IMR-90 (cell line): ENCODE measurements around the gene CCDC88C. TPM values are rescaled to one million over a fixed set of nuclear protein-coding genes. Genes with fewer than 3 reads are reported as not detected.

Experiments used
- ATAC-seq: fragments of 200-7000 bp; cut with Tn5 transposase; 2 replicates; pipeline ENCODE4 v1.9.1; 2020; ENCODE audit warnings: low read depth, mild to moderate bottlenecking, moderate library complexity
- BruUV-seq: library from RNA; stranded (reverse); fragments of 400-500 nt; replicated peaks from 2 replicates; lab custom pipeline; 2021; lab: Mats Ljungman, UMichigan
- CTCF ChIA-PET: fragments of 300-600 bp; formaldehyde crosslinking; extraction: SDS; loops from one replicate; lab custom pipeline; 2021; ENCODE audit warnings: antibody characterized with exemption; lab: Yijun Ruan, JAX
- POLR2A ChIA-PET: fragments of 300-600 bp; sonication (Branson Sonifier 250); formaldehyde crosslinking; loops from one replicate; lab custom pipeline; 2022; ENCODE audit warnings: antibody characterized with exemption; ENCODE audit not compliant: unreplicated experiment; lab: Charles Lee
- DNase-seq: peaks from one replicate; pipeline ENCODE4 v3.0.0; 2013
- H2AFZ ChIP-seq: replicated peaks from 2 replicates; pipeline ENCODE3; 2013; ENCODE audit warnings: low read length, mild to moderate bottlenecking; ENCODE audit not compliant: poor library complexity
- H2AK5ac ChIP-seq: 2 replicates; pipeline ENCODE4 v1.6.1; 2013; ENCODE audit warnings: low read depth, low read length, inconsistent platforms
- H2AK9ac ChIP-seq: replicated peaks from 2 replicates; pipeline ENCODE3; 2013; ENCODE audit warnings: mild to moderate bottlenecking, low read depth, low read length, moderate library complexity; ENCODE audit not compliant: poor library complexity
- H2BK120ac ChIP-seq: 2 replicates; pipeline ENCODE4 v1.6.1; 2013; ENCODE audit warnings: low read depth, low read length, inconsistent platforms
- H2BK15ac ChIP-seq: 3 replicates; pipeline ENCODE4 v1.6.1; 2013; ENCODE audit warnings: low read depth, low read length, inconsistent platforms
- H2BK20ac ChIP-seq: 2 replicates; pipeline ENCODE4 v1.6.1; 2013; ENCODE audit warnings: low read depth, mild to moderate bottlenecking, inconsistent platforms, low read length, moderate library complexity
- H2BK5ac ChIP-seq: 2 replicates; pipeline ENCODE4 v1.6.1; 2013; ENCODE audit warnings: mild to moderate bottlenecking, low read depth, low read length, inconsistent platforms; ENCODE audit not compliant: poor library complexity, severe bottlenecking
- H3K14ac ChIP-seq: replicated peaks from 2 replicates; pipeline ENCODE4 v1.6.1; 2013; ENCODE audit warnings: low read depth, low read length, inconsistent platforms
- H3K18ac ChIP-seq: 2 replicates; pipeline ENCODE4 v1.6.1; 2013; ENCODE audit warnings: low read depth, low read length, control low read depth
- H3K23ac ChIP-seq: 2 replicates; pipeline ENCODE4 v1.6.1; 2013; ENCODE audit warnings: low read depth, low read length, inconsistent platforms
- H3K27ac ChIP-seq: 2 replicates; pipeline ENCODE4 v1.5.1; 2013; ENCODE audit warnings: mild to moderate bottlenecking, control low read depth, low read length; ENCODE audit not compliant: insufficient read depth
- H3K27me3 ChIP-seq: 2 replicates; pipeline ENCODE4 v1.6.1; 2013; ENCODE audit warnings: low read length; ENCODE audit not compliant: control insufficient read depth, insufficient read depth
- H3K36me3 ChIP-seq: 2 replicates; pipeline ENCODE4 v1.6.1; 2013; ENCODE audit warnings: low read length, mixed read lengths; ENCODE audit not compliant: control insufficient read depth, insufficient read depth
- H3K4ac ChIP-seq: 2 replicates; pipeline ENCODE4 v1.6.1; 2013; ENCODE audit warnings: low read depth, low read length, inconsistent platforms
- H3K4me1 ChIP-seq: 2 replicates; pipeline ENCODE4 v1.6.1; 2013; ENCODE audit warnings: low read length, mixed read lengths; ENCODE audit not compliant: control insufficient read depth, insufficient read depth
- H3K4me2 ChIP-seq: 2 replicates; pipeline ENCODE4 v1.6.1; 2013; ENCODE audit warnings: low read depth, mild to moderate bottlenecking, control low read depth, low read length, moderate library complexity
- H3K4me3 ChIP-seq: 2 replicates; pipeline ENCODE4 v1.5.1; 2013; ENCODE audit warnings: low read depth, mild to moderate bottlenecking, control low read depth, low read length, moderate library complexity; ENCODE audit not compliant: insufficient read depth
- H3K56ac ChIP-seq: 2 replicates; pipeline ENCODE4 v1.6.1; 2013; ENCODE audit warnings: low read length, inconsistent platforms; ENCODE audit not compliant: insufficient read depth; ENCODE audit errors: extremely low read depth
- H3K79me1 ChIP-seq, 2 experiments: 2 replicates each; pipeline ENCODE4 v1.6.1; 2013; ENCODE audit warnings: low read length in 2 of 2, inconsistent platforms in 1 of 2, low read depth in 1 of 2
- H3K9ac ChIP-seq: 2 replicates; pipeline ENCODE4 v1.6.1; 2013; ENCODE audit warnings: low read depth, low read length, control low read depth
- H3K9me1 ChIP-seq: 2 replicates; pipeline ENCODE4 v1.6.1; 2013; ENCODE audit warnings: low read length, inconsistent platforms; ENCODE audit not compliant: insufficient read depth
- H3K9me3 ChIP-seq: 2 replicates; pipeline ENCODE4 v1.6.1; 2013; ENCODE audit warnings: low read length; ENCODE audit not compliant: control insufficient read depth, insufficient read depth
- H4K20me1 ChIP-seq: 2 replicates; pipeline ENCODE4 v1.6.1; 2013; ENCODE audit warnings: low read length, inconsistent platforms; ENCODE audit not compliant: insufficient read depth
- H4K5ac ChIP-seq: 2 replicates; pipeline ENCODE4 v1.6.1; 2013; ENCODE audit warnings: mild to moderate bottlenecking, low read depth, low read length, control low read depth
- H4K8ac ChIP-seq, 2 experiments: 2 replicates each; pipeline ENCODE4 v1.6.1; 2013; ENCODE audit warnings: low read depth in 2 of 2, low read length in 2 of 2, control low read depth in 1 of 2, inconsistent platforms in 1 of 2
- H4K91ac ChIP-seq: 2 replicates; pipeline ENCODE4 v1.6.1; 2013; ENCODE audit warnings: low read depth, low read length, inconsistent platforms; ENCODE audit not compliant: insufficient read depth
- CHD1 ChIP-seq: IDR thresholded peaks from 2 replicates; pipeline ENCODE4 v1.6.1; 2012; ENCODE audit warnings: low read depth, low read length, improper control_type of control experiment
- CTCF ChIP-seq: conservative IDR thresholded peaks from 2 replicates; pipeline ENCODE4 v1.5.1; 2012; ENCODE audit warnings: mild to moderate bottlenecking, low read depth, low read length, improper control_type of control experiment
- FOS ChIP-seq: fragments of 150-350 bp; IDR thresholded peaks from 2 replicates; pipeline ENCODE4 v1.6.1; 2016; ENCODE audit warnings: low read depth, low read length
- MAZ ChIP-seq: IDR thresholded peaks from 2 replicates; pipeline ENCODE4 v1.6.1; 2012; ENCODE audit warnings: low read depth, mild to moderate bottlenecking, low read length, improper control_type of control experiment, moderate library complexity, borderline replicate concordance
- NFE2L2 ChIP-seq: fragments of 150-350 bp; IDR thresholded peaks from 2 replicates; pipeline ENCODE4 v1.6.1; 2016; ENCODE audit warnings: low read depth, mild to moderate bottlenecking, low read length
- POLR2A ChIP-seq: IDR thresholded peaks from 2 replicates; pipeline ENCODE4 v1.6.1; 2012; ENCODE audit warnings: mild to moderate bottlenecking, low read depth, low read length
- SMC3 ChIP-seq: fragments of 150-350 bp; IDR thresholded peaks from 2 replicates; pipeline ENCODE4 v1.6.1; 2016; ENCODE audit warnings: low read depth, mild to moderate bottlenecking, antibody characterized with exemption, low read length, moderate library complexity
- USF2 ChIP-seq: fragments of 150-350 bp; IDR thresholded peaks from 2 replicates; pipeline ENCODE4 v1.6.1; 2017; ENCODE audit warnings: mild to moderate bottlenecking, antibody characterized with exemption, low read length, low read depth
- WGBS, 2 experiments: methylation state at CpG; one replicate each; pipeline versions ENCODE4 v1.1.5 to v1.1.7; 2013; ENCODE audit warnings: missing lambda C conversion rate in 2 of 2; ENCODE audit not compliant: insufficient read length in 1 of 2; ENCODE audit errors: extremely low coverage in 2 of 2; 5-methylcytosine and 5-hydroxymethylcytosine counted together
- dilution Hi-C: fragments of 300-500 bp; cut with HindIII; formaldehyde crosslinking; loops from one replicate; pipeline ENCODE4 v1.14.3; 2018; ENCODE audit warnings: low sequenced_read_pairs; ENCODE audit not compliant: unreplicated experiment
- in situ Hi-C: fragments of 300-500 bp; cut with MboI; formaldehyde crosslinking; loops from 3 replicates; pipeline ENCODE4 v1.14.3; 2019; ENCODE audit warnings: low sequenced_read_pairs, inconsistent platforms, mixed read lengths
- intact Hi-C: fragments of 100-400 bp; cut with micrococcal nuclease; formaldehyde crosslinking; loops from 2 replicates; pipeline ENCODE4 v1.10.0; 2022
- polyA plus RNA-seq, 3 experiments: library from polyadenylated mRNA; depleted of rRNA; stranded (reverse); fragments of >200 nt; gene quantifications; 2 replicates each; pipeline ENCODE4 v1.2.3, GENCODE V29; 2012; ENCODE audit warnings: low replicate concordance in 1 of 3
- total RNA-seq: library from RNA; depleted of rRNA; stranded (reverse); fragments of >200 nt; gene quantifications from 2 replicates; pipeline ENCODE4 v1.2.3, GENCODE V29; 2012

Gene CCDC88C
- total and polyA plus RNA-seq, 2 of the 4 experiments (the other 2 are of a cell fraction): 0.17 to 0.18 TPM

- Histone ChIP-seq H3K4me3 (no peak overlapping the region), H2BK20ac (no peak overlapping the region), H3K9ac (no peak overlapping the region), H2AFZ (no peak overlapping the region), H4K91ac (no peak overlapping the region), H3K56ac (no peak overlapping the region), H3K9me3 (no peaks in the 10 kb centered on the region), H2BK5ac (no peak overlapping the region), H3K79me1 (no peaks in the 10 kb centered on the region), H3K9me1 (no peaks in the 10 kb centered on the region), H3K4ac (no peak overlapping the region), H4K5ac (no peak overlapping the region), H4K8ac (no peak overlapping the region), H2BK15ac (no peak overlapping the region), H3K14ac (no peak overlapping the region), H2AK5ac (no peak overlapping the region), H3K27ac (no peak overlapping the region), H3K4me2 (no peak overlapping the region), H3K36me3 (no peaks in the 10 kb centered on the region), H3K27me3 (peaks cover 7% of the 10 kb centered on the region; the same call in 1 of the 2 replicates), H3K18ac (no peak overlapping the region), H2BK120ac (no peak overlapping the region), H4K20me1 (no peaks in the 10 kb centered on the region), H2AK9ac (no peak overlapping the region), H3K4me1 (no peaks in the 10 kb centered on the region), H3K23ac (no peak overlapping the region)
- no TSS peak for BruUV-seq
- intact Hi-C loops (no loop called here), in situ Hi-C loops (no loop called here), dilution Hi-C loops (no loop called here)
- ATAC-seq (no peak), DNase-seq (no peak)
- no peak for TF ChIP-seq CHD1
- TF ChIP-seq MAZ: no peak
- TF ChIP-seq USF2: no peak
- no peak for TF ChIP-seq NFE2L2
- TF ChIP-seq FOS: no peak
- no peak for TF ChIP-seq CTCF
- no peak for TF ChIP-seq POLR2A
- no peak for TF ChIP-seq SMC3
- WGBS, 2 experiments: 79% methylated on average over 5 of the region's 7 CpGs; no CpG with 5 or more reads in 1 of the 2 experiments
- ChIA-PET CTCF (interaction anchor here (0.6 kb wide), 1 partner anchor 41 kb away, joined by 3 read pairs; no protein-coding TSS in a partner anchor), POLR2A (no interaction called here)
Observed at GRCh38 chr14:91374287-91374878, 43.2 kb downstream of the CCDC88C start.
